K562 (cell line): ENCODE measurements around the gene NINJ2. TPM values are rescaled to one million over a fixed set of nuclear protein-coding genes. Genes with fewer than 3 reads are reported as not detected.
A peak's percentile ranks its signal among the peaks of the same experiment; 100 is the strongest.

ENCODE experiments used
- ARHGAP35 ChIP-seq: fragments of 450-650 bp; IDR thresholded peaks from 2 replicates; pipeline ENCODE4 v1.6.1; 2018; ENCODE audit not compliant: partially characterized antibody
- EGR1 ChIP-seq: fragments of 450-650 bp; conservative IDR thresholded peaks from 2 replicates; pipeline ENCODE4 v1.6.1; 2017; ENCODE audit warnings: mild to moderate bottlenecking
- GATAD2A ChIP-seq: fragments of 450-650 bp; IDR thresholded peaks from 2 replicates; pipeline ENCODE4 v1.6.1; 2017
- IRF2 ChIP-seq: sonication (generic); formaldehyde crosslinking; IDR thresholded peaks from 2 replicates; pipeline ENCODE4 v1.8.1; 2022; ENCODE audit warnings: mild to moderate bottlenecking, missing genetic modification reagents
- PHF20 ChIP-seq: fragments of 450-650 bp; IDR thresholded peaks from 2 replicates; pipeline ENCODE4 v1.6.1; 2018; ENCODE audit not compliant: partially characterized antibody
- RBFOX2 ChIP-seq: fragments of 200-400 bp; formaldehyde crosslinking; IDR thresholded peaks from 2 replicates; pipeline ENCODE4 v1.6.1; 2017; ENCODE audit warnings: low read depth, mild to moderate bottlenecking, low read length, moderate library complexity
- SNIP1 ChIP-seq: fragments of 450-650 bp; IDR thresholded peaks from 2 replicates; pipeline ENCODE4 v1.7.1; 2017; ENCODE audit warnings: low read depth, mild to moderate bottlenecking
- ZBTB8A ChIP-seq: fragments of 450-650 bp; IDR thresholded peaks from 2 replicates; pipeline ENCODE4 v1.6.1; 2018; ENCODE audit warnings: mild to moderate bottlenecking, moderate library complexity; ENCODE audit not compliant: partially characterized antibody
- ZNF124 ChIP-seq: sonication (generic); formaldehyde crosslinking; IDR thresholded peaks from 2 replicates; pipeline ENCODE4 v1.8.1; 2022; ENCODE audit warnings: missing genetic modification reagents
- ZNF217 ChIP-seq: sonication (generic); formaldehyde crosslinking; IDR thresholded peaks from 2 replicates; pipeline ENCODE4 v1.8.0; 2022; ENCODE audit warnings: mild to moderate bottlenecking, missing genetic modification reagents
- ZNF274 ChIP-seq: IDR thresholded peaks from 2 replicates; pipeline ENCODE4 v1.6.1; 2011; ENCODE audit warnings: low read depth, mild to moderate bottlenecking, low read length, moderate library complexity, borderline replicate concordance
- ZNF583 ChIP-seq: fragments of 250-450 bp; sonication (Bioruptor Pico); IDR thresholded peaks from 2 replicates; pipeline ENCODE4 v1.4.0; 2020
- ZNF780A ChIP-seq: fragments of 250-450 bp; sonication (Bioruptor Pico); IDR thresholded peaks from 2 replicates; pipeline ENCODE4 v1.5.0; 2021; ENCODE audit warnings: mild to moderate bottlenecking
- polyA plus RNA-seq, 8 experiments: library from polyadenylated mRNA; depleted of rRNA in 4 of 8; stranded (reverse) in 5 of 8; unstranded in 3 of 8; fragments of >200 nt; fragmentation: Nextera tagmentation in 2 of 8; fragmentation: Illumina TruSeq in 1 of 8; extraction: Ambion mirVana in 2 of 8; extraction: Trizol in 1 of 8; gene quantifications; 2 replicates each; pipeline versions ENCODE4 v1.2.1 to v1.2.3, GENCODE V29; 2011 to 2014; ENCODE audit warnings: inconsistent platforms in 1 of 8, missing spikeins in 1 of 8
- total RNA-seq, 7 experiments: library from RNA; depleted of rRNA in 6 of 7; stranded (reverse); fragments of >200 nt in 6 of 7; fragmentation: Illumina TruSeq in 2 of 7; extraction: Trizol in 2 of 7; gene quantifications; 2 replicates each; pipeline versions ENCODE4 v1.2.1 to v1.2.3, GENCODE V29; 2011 to 2021; ENCODE audit warnings: low replicate concordance in 1 of 7
- TF ChIP-seq, protein P1 (sequence below): IDR thresholded peaks from 3 replicates; pipeline ENCODE4 v1.6.1; 2011; ENCODE audit warnings: borderline replicate concordance, mild to moderate bottlenecking; ENCODE audit not compliant: insufficient read length, insufficient read depth
- TF ChIP-seq, protein P2 (sequence below), 2 experiments: fragments of 450-650 bp; IDR thresholded peaks; 2 replicates each; pipeline ENCODE4 v1.6.1; 2016; ENCODE audit warnings: mild to moderate bottlenecking in 2 of 2, borderline replicate concordance in 1 of 2, low read depth in 1 of 2, moderate library complexity in 1 of 2
- TF ChIP-seq, protein P3 (sequence below): sonication (generic); formaldehyde crosslinking; IDR thresholded peaks from 2 replicates; pipeline ENCODE4 v1.8.1; 2023; ENCODE audit warnings: mild to moderate bottlenecking, missing genetic modification reagents

Gene NINJ2
- total and polyA plus RNA-seq, 9 of the 15 experiments (the other 6 are each of a cell fraction or from before 2014, with no cell fraction given) = 2.6 to 16.0 (median 4.5) TPM

DNA sequence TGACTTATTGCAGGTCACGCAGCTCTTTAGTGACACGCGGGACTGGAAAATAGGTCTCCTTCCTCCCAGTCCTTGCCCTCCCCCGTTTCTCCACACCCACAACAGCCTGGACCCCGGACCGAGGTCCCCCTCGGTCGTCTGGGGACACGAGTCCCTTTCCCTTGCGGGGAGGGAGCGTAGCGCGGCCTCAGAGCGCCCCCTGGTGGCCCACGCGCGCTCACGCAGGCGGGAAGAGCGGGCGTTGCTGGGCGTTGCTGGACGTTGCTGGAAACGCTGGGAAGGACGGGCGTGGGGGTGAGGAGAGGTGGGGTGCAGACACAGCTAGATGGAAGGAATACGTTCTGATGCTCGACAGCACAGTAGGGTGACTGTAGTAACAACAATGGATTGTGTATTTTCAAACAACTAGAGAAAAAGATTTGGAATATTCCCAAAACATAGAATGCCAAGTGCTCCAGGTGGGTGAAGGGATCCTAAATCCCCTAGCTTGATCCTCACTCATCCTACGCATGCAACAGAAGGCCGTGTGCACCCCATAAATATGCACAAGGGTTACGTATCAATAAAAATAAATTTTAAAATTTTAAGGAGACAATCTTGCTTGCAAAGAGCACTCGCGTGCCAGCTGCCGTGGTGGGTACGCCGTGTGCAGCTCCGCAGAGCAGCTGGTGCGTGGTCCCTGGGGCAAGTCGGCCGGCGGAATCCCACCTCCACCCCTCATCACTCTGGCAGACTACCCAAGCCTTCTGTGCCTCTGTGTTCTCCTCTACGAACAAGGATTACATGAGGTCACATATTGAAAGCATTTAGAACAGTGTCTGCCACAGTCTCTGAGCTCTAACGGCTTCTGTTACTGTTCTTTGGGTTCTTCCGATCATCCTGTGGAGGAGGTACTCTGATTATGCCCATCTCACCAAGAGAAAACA lies 116.1 kb downstream of the NINJ2 start (continued):
- TF ChIP-seq IRF2 (CRISPR knock-in tag) (no peak), PHF20 (no peak), RBFOX2 (no peak), ZNF274 (no peak), ARHGAP35 (no peak), ZNF583 (CRISPR knock-in tag) (no peak), ZBTB8A (no peak), ZNF124 (CRISPR knock-in tag) (no peak), SNIP1 (no peak), GATAD2A (0 out of 2 replicates have a peak, but pooled peaks have one; percentile 20), ZNF780A (CRISPR knock-in tag) (no peak), EGR1 (no peak), ZNF217 (no peak)
- TF ChIP-seq, protein P1, sequence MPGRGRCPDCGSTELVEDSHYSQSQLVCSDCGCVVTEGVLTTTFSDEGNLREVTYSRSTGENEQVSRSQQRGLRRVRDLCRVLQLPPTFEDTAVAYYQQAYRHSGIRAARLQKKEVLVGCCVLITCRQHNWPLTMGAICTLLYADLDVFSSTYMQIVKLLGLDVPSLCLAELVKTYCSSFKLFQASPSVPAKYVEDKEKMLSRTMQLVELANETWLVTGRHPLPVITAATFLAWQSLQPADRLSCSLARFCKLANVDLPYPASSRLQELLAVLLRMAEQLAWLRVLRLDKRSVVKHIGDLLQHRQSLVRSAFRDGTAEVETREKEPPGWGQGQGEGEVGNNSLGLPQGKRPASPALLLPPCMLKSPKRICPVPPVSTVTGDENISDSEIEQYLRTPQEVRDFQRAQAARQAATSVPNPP = no peak
- TF ChIP-seq, protein P2, sequence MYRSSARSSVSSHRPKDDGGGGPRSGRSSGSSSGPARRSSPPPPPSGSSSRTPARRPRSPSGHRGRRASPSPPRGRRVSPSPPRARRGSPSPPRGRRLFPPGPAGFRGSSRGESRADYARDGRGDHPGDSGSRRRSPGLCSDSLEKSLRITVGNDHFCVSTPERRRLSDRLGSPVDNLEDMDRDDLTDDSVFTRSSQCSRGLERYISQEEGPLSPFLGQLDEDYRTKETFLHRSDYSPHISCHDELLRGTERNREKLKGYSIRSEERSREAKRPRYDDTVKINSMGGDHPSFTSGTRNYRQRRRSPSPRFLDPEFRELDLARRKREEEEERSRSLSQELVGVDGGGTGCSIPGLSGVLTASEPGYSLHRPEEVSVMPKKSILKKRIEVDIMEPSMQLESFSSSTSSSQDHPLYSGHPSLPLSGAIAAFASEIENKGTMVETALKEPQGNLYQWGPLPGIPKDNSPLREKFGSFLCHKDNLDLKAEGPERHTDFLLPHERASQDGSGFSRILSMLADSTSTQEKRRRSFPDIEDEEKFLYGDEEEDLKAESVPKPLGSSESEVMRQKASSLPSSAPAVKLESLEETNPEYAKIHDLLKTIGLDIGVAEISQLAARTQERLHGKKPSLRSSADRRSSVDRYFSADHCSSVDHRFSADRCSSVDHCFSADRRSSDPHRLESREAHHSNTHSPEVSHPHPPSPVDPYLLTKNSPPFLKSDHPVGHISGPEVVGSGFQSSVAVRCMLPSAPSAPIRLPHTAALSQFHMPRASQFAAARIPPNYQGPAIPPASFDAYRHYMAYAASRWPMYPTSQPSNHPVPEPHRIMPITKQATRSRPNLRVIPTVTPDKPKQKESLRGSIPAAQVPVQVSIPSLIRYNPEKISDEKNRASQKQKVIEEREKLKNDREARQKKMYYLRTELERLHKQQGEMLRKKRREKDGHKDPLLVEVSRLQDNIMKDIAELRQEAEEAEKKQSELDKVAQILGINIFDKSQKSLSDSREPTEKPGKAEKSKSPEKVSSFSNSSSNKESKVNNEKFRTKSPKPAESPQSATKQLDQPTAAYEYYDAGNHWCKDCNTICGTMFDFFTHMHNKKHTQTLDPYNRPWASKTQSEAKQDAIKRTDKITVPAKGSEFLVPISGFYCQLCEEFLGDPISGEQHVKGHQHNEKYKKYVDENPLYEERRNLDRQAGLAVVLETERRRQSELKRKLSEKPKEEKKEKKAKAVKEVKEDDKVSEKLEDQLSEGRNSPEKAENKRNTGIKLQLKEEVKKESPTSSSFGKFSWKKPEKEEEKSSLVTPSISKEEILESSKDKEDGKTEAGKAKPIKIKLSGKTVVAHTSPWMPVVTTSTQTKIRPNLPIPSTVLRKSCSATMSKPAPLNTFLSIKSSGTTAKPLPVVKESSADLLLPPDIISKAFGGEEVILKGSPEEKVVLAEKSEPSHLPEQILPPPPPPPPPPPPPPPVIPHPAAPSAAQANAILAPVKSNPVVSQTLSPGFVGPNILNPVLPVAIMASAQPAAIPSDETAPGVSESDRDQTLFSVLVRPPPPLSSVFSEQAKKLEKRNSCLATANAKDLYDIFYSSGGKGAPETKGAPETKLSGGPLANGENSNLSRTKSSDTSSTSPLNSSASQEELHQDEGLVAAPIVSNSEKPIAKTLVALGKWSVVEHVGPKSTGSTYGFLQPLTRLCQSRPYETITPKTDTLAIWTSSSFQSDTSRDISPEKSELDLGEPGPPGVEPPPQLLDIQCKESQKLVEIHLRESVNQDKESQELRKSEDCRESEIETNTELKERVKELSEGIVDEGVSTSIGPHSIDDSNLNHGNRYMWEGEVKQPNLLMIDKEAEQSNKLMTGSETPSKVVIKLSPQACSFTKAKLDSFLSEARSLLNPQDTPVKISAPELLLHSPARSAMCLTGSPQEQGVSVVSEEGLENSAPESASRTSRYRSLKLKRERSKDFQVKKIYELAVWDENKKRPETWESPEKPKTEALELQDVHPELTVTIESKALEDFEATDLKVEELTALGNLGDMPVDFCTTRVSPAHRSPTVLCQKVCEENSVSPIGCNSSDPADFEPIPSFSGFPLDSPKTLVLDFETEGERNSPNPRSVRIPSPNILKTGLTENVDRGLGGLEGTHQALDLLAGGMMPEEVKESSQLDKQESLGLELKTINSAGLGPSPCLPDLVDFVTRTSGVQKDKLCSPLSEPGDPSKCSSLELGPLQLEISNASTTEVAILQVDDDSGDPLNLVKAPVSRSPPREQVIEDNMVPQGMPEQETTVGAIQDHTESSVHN (IDR thresholded peaks at IDR 0.05; ENCODE audit: borderline replicate concordance in 1 of 2, low read depth in 1 of 2) = no peak
- TF ChIP-seq, protein P3, sequence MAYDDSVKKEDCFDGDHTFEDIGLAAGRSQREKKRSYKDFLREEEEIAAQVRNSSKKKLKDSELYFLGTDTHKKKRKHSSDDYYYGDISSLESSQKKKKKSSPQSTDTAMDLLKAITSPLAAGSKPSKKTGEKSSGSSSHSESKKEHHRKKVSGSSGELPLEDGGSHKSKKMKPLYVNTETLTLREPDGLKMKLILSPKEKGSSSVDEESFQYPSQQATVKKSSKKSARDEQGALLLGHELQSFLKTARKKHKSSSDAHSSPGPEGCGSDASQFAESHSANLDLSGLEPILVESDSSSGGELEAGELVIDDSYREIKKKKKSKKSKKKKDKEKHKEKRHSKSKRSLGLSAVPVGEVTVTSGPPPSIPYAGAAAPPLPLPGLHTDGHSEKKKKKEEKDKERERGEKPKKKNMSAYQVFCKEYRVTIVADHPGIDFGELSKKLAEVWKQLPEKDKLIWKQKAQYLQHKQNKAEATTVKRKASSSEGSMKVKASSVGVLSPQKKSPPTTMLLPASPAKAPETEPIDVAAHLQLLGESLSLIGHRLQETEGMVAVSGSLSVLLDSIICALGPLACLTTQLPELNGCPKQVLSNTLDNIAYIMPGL (CRISPR knock-in tag) = no peak
